ENCODE measurements around the gene MMEL1.
"Not testable (repeated sequence)": the region's sequence is repeated elsewhere in the genome, so short reads cannot be mapped to it uniquely, and the experiment has no call there.

The MMEL1 gene

DNA sequence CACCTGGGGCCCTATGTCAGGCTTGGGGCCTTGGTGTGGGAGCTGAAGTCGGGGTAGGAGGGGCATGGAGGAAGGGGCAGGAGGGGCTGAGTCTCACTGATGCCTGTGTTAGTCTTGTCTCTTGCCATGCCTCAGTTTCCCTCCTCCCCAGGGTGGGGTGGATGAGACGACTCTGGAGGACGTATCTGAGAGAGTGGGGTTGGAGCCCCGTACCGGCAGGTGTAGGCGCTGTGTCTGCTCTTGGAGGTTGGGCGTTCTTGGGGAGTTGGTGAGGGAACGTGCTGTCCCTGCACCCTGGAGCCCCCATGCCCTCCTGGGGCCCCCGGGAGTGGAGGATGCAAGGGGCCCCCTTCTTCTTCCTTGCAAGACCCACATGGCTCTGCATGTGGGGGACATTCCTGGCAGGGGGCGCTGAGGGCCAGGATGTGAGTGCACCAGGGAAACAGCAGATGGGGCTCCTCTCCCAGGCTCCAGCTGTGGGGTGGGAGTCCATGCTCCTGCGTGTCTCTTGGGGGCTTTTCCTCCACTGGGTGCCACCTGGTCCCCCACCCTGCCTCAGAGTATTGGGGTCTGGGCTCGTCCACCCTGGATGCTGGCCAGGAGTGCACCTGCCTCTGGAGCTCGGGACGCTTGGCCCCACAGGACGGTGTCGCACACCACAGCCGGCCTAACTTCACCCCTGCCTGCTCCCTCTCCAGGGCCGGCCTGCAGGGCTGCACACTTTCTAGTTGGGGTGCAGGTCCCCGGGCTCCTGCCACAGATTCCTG, 78.0 kb downstream of the MMEL1 start:
- DNase-seq = peak; percentile 86

DNA sequence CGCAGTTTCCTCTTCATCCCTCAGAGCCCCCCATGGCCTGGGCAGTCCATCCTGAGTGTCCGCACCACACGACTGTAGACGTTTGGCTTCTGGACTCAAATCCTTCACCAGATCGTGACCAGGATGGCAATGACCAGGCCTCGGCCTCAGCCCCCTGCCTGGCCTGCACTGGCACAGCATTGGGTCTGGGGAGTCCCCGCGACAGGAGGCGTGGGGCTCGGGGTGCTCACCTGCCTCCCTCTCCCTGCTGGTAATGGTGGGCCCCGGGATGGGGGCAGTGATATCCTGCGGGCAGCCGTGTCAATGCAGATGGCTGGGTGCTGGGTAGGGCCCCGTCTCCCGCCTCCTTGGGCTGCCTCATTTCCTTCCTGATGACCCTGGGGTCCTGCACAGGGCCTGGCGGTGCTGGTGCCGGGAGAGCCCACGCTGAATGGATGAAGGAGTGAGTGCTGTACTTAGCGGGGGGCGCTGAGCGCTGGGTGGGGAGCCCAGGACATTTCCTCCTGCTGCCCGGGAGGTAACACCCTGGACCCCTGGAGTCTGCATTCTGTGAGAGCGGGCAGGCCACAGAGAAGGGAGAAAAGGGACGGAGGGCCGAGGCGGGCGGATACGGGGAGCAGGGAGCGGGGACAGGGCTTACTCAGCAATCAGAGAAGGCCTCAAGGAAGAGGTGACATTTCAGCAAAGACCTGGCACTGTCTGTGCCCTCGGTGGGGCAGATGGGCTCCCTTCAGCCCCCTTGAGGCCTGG, 78.8 kb downstream of the MMEL1 start:
- no peak for DNase-seq

DNA sequence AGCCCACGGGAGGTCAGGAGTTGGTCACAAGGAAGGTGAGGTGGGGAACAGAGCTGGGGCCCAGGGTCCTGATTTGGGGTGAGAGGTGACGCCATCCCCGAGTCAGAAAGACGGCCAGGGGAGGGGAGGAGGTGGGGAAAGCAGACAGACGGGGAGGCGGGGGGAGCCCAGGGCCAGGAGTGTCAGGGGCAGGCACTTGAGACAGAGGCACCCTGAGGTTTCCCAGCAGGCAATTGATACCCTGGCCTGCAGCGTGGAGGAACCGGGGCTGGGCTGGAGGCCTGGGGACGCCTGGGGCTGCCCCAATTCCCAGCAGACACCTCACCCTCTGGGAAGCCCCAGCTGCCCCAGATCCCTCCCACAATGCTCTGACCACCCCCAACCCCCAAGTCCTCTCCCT, 79.7 kb downstream of the MMEL1 start:
- DNase-seq = not testable (repeated sequence)

GRCh38 chr1:2552189-2552588, 80.6 kb downstream of the MMEL1 start:
- no peak for DNase-seq

DNA sequence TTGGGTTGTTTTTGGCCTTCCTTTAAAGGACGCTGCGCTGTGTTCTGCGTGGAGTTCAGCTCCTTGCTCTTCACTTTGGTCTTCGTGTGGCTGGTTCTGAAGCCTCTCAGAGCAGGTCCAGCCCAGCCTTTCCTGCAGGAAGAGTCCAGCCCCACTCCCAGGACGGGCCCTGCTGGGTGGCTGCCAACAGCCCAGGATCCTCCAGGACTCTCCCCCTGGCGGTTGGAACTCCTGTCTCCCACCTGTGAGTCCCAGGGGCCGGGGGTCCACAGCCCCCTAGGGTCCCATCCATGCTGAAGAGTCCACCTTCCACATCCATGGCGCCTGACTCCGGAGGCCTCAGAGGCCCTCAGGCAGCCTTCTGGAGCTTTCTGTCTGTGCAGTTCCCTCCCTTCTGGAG, 81.3 kb downstream of the MMEL1 start:
- DNase-seq = not testable (repeated sequence)

DNA sequence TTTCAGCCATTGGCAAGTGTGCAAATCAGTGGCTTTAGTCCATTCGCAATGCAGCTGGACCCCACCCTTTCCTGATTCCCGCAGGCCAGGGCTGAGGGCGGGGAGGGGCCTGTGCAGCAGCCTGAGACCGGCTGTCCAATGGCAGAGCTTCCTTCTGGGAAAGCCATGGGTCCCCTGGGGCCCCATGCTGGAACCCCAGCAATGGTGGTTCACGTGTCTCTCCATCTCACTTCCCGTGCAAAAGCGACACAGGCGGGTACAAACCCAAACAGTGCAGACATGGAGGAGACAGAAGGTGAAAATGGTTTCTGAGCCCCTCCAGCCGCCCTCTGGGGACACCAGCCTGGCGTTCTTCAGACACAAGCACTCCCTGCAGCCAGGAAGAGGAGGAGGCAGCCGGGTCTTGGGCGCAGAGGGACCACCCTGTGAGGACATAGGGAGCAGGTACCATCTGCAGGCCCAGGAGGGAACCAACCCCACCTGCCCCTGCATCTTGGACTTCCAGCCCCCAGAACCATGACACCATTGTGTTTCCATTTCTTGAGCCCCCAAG, 82.4 kb downstream of the MMEL1 start:
- DNase-seq = not testable (repeated sequence)

DNA sequence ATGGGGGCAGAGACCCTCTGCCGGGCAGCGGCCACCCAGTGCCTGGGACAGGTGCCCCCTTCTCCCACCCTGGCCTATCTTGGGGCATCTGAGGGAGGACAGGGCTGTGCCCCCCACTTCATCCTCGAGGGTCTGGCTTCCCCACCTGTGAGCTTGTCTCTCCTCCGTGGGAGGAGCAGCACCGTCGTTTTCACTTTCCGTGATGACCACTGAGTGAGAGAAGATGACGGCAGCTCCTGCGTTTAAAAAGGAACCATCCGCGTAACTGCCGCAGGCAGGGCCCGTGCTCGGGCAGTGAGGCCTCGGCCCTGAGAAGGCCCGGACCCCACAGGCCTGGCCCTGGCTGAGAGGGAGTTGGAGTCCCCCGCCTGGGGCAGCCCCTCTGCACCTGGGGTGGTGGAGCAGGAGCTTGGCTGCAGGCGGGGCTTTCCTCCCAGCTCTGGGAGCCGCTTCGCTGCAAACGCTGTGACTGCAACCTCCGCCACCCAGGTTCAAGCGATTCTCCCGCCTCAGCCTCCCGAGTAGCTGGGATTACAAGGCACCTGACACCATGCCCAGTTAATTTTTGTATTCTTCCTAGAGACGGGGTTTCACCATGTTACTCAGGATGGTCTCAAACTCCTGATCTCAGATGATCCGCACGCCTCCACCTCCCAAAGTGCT, 83.3 kb downstream of the MMEL1 start:
- not testable (repeated sequence) for DNase-seq

DNA sequence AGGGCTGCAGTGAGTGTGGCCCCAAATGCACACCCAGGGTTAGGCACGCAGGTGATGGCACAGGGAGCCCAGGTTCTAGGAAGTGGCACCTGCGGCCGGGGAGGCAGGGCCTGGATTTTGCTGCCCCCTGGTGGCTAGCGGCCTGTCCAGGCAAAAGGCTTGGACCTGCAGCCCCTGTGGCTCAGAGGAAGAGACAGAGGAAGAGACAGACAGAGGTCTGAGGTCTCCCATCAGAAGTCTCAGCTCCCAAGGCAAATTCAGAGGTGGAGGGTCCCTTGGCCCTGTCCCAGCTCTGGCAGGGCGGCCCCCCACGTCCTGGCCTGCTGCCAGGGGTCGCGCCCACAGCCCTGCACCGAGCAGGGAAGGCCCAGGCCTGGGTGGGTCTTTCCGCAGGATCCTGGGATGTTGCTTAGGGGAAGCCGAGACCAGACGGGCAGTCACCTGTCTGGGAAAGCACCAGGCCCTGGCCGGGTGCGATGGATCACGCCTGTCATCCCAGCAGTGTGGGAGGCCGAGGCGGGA, 84.7 kb downstream of the MMEL1 start:
- peak; percentile 95 for DNase-seq

DNA sequence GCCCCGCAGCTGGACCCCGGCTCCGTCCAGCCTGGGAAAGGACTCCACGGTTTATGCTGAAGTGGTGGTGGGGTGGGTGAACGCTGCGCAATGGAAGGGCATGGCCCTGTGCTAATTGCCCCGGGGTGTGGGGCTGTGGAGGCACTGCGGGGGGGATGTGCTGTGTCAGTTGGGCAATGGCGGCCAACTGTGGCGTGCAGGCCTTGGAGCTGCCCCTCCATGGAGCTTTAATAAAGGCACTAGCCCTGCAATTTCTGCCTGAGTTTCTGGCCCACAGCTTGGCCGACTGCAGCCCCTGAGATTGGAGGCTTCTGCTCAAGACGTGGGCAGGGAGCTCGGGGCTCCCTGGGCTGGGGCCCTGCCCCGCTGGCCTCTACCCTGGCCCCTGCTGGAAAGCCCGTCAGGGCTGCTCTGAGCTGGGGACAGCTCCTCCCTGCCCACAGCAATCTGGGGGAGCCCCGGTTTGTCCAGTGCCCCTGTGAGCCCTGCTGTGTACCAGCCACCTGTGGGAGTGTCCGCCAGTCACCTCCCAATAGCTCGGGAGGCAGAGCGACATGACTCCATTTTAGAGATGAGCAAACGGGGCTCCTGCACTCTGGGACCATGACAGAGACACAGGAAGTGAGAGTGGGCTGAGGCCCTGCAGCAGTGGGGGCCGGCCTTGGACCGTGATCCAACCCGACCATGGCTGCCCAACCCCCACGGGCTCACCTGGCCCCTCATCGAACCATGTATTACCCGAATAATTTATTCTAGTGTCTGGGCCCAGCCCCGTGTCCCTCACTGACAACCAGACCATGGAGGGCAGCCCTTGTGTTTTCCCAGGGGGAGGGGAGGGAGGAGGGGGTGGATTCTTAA, 85.4 kb downstream of the MMEL1 start:
- no peak for DNase-seq

- peak; percentile 88 for DNase-seq
These were observed 86.2 kb downstream of the MMEL1 start for GRCh38 chr1:2546515-2547209.

GRCh38 chr1:2545754-2546514, 86.9 kb downstream of the MMEL1 start:
- peak; percentile 90 for DNase-seq

DNA sequence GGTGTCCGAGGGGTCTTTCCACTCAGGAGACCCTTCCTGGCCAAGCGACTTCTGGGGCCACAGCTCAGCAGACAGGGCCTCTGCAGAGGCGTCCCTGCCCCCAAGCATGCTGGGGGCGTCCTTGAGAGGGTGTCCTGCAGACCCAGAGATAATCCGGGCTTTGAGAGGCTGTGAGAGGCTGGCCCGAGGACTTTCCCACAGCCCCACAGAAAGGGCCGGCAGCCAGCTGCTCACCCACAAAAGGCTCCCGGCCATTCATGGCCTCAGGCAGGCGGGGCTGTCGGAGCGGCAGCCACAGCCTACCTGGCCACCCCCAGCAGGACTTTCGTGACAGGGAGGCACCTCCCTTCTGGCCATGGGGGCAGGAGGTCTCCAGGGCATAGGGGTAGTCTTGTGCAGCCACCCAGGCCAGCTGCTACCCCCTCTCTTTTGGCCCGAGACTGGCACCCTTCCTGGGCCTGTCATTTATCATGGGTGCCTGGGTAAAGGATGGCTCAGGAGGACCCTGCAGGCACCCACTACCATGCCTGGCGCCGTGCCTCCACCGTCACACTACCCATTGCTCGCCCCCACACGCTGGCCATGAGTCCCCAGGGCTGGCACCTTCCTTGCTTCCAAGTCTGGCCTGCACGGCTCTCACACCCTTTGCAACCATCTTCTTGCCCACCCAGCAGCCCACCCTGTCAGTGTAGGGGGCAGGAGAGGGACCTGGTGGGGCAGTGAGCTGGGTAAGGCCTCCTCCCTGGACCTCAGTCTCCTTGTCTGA, 87.8 kb downstream of the MMEL1 start:
- no peak for DNase-seq

DNA sequence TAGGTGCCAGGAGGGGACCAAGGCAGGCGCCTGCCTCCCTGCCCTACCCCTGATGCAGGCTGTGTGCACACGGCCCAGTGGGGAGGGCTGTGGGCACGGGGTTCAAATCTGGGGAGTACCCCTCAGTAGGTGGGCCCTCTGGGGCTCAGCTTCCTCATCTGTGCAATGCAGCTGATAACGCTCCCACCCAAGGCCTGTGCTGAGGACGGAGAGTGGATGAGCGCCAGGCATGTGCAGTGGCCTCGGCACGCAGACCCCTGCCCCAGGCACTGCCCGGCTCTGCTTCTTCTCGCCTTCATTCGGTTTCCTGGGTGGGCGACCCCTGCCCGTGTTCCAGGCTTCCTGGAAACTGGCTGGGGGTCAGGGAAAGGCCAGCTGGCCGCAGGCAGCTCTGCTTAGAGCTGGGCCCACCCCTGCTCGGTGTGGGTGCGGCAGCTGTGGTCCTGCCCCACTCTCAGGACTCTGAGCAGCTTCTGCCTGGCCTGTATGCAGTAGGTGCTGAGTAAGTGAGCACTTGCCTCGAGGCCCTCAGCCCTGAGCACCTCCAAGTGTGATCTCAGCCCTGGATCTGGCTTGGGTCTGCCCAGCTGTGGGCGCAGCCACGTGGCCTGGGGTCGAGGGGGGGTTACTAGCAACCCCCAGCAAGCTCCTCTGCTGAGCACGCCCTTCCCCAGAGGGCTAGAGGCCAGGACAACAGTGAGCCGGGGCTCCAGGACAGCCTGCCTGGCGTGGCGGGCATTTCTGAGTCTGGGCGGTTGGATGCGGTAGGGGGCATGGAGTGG, 88.5 kb downstream of the MMEL1 start:
- no peak for DNase-seq

GRCh38 chr1:2543543-2544092, 89.2 kb downstream of the MMEL1 start:
- peak; percentile 74 for DNase-seq

DNA sequence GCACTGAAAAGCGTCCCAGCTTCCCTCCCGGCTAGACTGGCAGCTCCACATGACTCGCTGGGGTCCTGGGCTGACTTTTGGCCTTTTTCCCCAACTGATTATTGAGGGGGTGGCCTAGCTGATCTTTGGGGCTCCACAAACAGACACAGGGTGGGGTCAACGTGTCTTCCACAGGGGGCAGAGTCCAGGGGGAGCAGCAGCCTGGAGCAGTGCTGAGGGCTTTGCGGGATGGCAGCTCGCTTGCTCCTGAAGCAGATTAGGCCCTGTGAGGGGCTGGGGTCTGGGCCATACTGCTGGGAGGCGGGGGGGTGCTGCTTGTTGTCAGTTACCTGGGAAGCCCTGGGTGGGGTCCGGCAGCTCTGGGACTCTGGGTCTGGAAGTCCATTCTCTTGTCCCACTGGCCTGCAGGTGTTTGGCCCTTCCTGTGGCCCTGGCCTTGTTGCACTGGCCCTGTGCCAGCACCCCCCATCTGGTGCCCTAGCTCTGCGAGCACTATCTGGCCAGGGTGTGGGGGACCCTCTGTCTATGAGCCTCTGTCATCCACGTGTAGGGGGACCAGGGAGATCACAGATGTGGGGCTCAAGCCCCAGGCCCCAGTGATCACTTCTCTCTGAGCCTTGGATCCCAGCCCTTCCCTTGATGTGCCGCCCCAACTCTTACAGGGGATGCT, 90.4 kb downstream of the MMEL1 start:
- peak; percentile 62 for DNase-seq

GRCh38 chr1:2541619-2542245, 91.1 kb downstream of the MMEL1 start:
- DNase-seq = no peak

- DNase-seq = peak; percentile 65
These were observed 91.9 kb downstream of the MMEL1 start for GRCh38 chr1:2540816-2541492.
